HG02798 (cell line): ENCODE measurements around the gene TNFRSF9.
"Not testable (repeated sequence)": the region's sequence is repeated elsewhere in the genome, so short reads cannot be mapped to it uniquely, and the experiment has no call there.

Experiments
- ATAC-seq: cut with Tn5 transposase; IDR thresholded peaks from one replicate; pipeline ENCODE4 v1.9.1; 2021; ENCODE audit warnings: mild to moderate bottlenecking; ENCODE audit not compliant: unreplicated experiment, poor library complexity

Gene TNFRSF9

DNA sequence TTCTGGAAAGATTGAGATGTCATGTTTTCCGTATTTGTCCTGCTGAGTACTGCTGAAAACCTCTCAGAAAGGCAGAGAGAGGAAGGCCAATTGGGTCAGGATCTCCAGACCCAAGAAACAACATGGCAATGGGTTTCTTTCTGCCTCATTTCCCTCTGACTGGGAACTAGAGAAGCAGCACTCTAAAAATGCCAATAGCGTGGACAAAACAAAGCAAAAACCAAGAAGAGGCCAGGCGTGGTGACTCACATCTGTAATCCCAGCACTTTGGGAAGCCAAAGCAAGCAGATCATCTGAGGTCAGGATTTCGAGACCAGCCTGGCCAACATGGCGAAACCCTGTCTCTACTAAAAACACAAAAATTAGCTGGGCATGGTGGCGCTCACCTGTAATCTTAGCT, 18.3 kb downstream of the TNFRSF9 start:
- no peak for ATAC-seq

DNA sequence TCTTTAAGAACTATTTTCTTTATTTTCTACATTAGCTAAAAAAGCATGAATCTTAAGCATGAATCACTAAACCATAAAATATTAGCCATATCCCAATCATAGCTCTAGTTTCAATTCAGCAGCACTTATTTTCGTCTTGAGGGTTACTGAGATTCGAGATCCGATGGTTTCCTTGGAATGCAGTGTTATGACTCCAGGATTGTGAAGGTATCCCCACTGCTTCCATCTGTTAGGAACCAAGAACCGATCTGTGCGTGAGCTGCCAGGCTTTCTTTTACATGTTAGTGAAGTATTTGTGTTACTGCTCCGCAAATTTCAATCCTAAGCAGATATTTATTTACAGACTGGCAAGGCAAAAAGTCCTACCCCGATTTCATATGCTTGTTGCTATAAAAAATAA, 18.8 kb downstream of the TNFRSF9 start:
- no peak for ATAC-seq

DNA sequence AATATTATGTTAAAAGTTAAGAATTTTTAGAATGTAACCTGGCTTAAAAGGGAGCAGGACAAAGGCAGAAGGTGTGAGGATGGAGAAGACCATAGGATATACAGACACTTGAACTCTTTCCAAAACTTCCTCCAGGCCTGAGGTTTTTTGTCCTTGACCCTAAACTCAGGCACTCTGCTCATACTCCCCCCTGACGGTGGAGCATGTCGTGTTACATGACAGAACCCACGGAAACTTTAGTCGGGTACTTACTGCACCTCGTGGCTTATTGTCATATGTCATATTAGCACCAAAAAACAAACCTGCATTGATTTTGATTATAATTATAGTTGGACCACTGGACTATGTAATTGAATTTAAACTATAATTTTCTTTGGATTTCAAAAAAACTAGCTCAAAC, 20.8 kb downstream of the TNFRSF9 start:
- ATAC-seq = no peak

DNA sequence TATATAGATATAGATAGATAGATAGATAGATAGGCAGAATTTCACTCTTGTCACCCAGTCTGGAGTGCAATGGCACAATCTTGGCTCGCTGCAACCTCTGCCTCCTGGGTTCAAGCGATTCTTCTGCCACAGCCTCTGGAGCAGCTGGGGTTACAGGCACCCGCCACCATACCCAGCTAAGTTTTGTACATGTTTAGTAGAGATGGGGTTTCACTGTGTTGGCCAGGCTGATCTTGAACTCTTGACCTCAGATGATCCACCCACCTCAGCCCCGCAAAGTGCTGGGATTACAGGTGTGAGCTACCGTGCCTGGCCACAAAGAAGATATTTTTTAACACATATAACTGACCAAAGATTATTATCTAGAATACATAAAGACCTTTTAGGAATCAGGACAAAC, 22.7 kb downstream of the TNFRSF9 start:
- not testable (repeated sequence) for ATAC-seq

DNA sequence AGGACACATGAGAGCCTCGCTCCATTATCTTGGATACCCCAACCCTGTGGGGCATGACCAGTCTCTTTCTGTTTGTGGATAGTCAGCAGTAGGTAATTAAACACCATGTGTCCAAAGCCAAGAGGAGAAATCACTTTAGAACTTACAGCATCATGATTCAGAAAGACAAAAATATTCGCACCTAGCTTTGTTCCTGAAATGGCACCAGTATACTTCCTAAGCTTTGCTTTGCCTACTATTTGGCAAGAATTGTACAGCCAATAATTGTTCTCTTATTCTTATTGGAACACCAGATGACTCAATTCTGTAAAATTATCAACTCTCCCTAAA, 24.2 kb downstream of the TNFRSF9 start:
- no peak for ATAC-seq

- ATAC-seq = no peak
Observed at GRCh38 chr1:7915826-7916500, 24.7 kb downstream of the TNFRSF9 start.

DNA sequence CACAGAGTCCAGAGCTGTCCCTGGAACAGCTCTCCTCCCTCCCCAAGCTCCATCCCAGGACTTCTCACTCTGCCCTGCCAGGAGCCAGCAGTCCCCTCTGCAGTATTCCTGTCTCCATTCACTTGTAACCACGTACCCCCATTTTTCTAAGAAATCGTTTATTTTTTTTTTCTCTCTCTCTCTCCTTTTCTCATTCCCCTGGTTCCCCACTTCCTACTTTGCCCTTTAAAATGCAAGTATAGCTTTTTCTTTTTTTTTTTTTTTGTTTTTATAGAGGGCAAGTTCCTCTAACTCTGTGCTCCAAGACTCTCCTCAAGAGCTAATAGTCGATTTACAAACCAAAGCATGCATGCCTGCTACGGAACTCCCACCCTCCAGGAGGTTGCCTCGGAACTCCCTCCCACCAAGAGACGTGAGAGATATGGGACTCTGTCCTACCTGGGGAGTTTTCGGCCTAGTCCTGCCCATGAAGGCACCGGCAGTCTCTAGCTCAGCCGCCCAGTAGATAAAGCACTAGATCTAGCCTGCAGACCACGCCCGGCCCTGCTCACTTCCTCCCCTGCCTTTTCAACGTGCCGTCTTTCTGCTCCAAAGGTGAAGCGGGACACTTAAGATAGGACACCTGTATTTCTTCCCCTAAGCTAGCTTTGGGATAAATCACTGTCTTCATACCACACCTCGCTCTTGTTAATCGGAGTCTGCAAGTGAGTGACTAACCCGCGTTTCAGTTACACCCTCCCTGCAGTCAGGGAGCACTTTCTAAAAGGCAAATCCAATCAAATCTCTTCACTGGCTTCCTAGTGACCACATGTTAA, 27.7 kb downstream of the TNFRSF9 start:
- no peak for ATAC-seq

- ATAC-seq = no peak
Observed at GRCh38 chr1:7912145-7912544, 28.5 kb downstream of the TNFRSF9 start.

- ATAC-seq = no peak
Observed at GRCh38 chr1:7905262-7905661, 35.4 kb downstream of the TNFRSF9 start.

- ATAC-seq = no peak
Observed at GRCh38 chr1:7902478-7903085, 38.1 kb downstream of the TNFRSF9 start.

DNA sequence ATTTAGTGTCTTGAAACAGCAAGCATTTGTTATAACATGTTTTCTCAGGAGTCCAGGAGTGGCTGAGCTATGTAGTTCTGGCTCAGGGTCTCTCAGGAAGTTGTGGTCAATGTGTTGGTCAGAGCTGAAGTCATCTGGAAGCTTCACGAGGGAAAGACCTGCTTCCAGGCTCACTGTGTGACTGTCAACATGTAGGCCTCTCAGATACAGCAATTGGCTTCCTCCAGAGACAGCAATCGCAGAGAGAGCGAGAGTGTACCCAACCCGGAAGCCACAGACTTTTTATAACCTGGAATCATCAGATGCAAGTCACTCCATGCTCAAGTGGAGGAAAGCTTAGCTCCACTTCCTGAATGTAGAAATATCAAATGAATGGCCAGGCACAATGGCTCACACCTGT, 40.9 kb downstream of the TNFRSF9 start:
- no peak for ATAC-seq

DNA sequence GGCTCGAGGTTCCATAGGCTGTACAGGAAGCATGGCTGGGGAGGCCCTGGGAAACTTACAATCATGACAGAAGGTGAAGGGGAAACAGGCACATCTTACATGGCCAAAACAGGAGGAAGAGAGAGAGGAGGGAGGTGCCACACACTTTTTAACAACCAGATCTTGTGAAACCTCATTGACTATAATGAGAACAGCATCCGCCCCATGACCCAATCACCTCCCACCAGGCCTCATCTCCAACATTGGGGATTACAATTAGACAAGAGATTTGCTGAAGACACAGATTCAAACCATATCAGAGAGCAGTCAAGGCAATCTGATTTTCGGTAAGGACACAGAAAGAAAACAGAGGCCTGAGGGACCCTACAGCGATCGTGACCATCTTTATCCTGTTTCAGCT, 41.7 kb downstream of the TNFRSF9 start:
- ATAC-seq = no peak

DNA sequence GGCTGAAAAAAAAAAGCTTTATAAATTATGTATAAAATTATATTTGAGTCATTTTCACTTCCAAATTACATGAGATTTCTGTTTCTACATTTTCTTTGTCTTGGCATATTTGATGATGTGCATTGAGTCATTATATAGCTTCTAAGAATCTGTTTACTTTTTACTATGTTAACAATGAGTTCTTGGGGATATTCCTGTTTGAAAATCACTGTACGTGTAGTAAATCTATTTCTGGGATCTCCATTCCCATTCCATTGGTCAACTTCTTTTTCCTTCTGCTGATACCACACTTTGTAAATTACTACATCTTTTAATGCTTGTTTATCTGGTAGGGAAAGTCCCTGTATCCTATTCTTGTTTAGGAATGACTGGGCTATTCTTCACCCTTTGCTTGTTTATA, 43.6 kb downstream of the TNFRSF9 start:
- ATAC-seq = no peak

GRCh38 chr1:7893529-7894180, 47.0 kb downstream of the TNFRSF9 start:
- ATAC-seq = no peak

DNA sequence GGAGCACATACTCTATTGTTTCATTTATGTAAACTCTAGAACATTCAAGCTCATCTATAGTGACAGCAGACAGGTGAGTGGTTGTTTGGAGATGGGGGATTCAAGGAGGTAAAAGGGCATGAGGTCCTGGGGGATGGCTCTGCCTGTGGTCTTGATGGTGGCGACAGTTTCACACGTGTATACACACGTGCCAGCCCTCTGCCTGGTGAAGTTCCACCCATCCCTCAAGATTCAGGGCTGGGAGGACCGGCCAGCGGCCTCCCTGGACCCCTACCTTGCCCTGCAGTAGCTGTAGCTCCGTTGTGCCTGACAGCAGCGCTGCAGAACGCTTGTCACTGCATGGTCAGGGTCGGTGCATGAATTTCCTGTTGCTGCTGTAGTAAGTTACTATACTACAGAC, 48.8 kb downstream of the TNFRSF9 start:
- ATAC-seq = no peak

GRCh38 chr1:7890853-7891252, 49.8 kb downstream of the TNFRSF9 start:
- ATAC-seq = no peak

DNA sequence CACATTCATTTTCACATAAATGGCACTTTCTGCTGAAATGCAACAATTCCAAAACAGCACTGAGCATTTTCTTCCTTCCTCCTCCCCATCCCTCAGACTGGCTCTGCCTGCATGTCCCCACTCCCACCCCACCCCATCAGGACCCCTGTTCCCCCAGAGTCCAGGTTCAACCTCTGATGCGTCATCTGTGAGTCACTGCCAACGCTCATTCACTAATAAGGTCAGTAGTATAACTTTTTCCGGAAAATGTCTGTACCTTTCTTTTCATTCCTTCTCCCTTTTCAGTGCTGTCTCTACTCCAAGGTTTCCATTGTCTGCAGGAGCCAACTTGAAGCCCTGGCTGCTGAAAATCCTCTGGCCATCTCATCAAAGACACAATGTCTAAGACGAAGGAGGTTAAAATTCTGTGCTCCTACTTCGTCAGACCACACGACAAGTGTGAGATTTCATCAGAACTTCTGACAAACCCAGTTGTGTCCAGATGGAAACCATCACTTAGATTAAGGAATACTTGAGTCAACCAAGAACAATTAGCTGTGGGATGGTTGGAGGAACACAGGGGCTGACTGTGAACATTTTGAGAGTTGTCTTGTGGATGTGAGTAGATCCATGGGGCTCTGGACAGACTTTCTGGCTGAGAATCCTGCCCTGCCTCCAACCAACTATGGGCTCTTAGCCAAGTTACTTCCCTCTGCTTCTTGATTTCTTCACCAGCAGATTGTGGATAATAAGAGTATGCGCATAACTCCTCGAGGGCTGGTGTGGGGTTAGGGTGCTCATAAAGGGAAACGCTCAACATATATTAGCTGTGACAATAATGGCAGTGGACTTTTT, 52.2 kb downstream of the TNFRSF9 start:
- no peak for ATAC-seq

DNA sequence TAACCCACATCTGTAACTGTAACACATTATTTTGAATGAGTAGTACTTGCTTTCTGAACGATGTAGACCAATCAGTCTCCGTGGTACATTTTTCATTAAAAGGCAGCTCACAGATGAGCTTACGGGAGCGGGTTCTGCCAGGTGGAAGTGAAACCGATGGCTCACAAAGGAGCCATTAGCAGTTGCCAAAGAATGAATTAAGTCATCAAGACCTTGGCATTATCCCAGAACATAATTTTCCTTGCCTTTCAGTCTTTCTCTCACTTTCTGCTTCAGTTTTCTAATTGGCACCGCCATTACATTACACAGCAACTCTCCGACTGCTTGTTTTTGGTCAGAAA, 54.3 kb downstream of the TNFRSF9 start:
- ATAC-seq = no peak

DNA sequence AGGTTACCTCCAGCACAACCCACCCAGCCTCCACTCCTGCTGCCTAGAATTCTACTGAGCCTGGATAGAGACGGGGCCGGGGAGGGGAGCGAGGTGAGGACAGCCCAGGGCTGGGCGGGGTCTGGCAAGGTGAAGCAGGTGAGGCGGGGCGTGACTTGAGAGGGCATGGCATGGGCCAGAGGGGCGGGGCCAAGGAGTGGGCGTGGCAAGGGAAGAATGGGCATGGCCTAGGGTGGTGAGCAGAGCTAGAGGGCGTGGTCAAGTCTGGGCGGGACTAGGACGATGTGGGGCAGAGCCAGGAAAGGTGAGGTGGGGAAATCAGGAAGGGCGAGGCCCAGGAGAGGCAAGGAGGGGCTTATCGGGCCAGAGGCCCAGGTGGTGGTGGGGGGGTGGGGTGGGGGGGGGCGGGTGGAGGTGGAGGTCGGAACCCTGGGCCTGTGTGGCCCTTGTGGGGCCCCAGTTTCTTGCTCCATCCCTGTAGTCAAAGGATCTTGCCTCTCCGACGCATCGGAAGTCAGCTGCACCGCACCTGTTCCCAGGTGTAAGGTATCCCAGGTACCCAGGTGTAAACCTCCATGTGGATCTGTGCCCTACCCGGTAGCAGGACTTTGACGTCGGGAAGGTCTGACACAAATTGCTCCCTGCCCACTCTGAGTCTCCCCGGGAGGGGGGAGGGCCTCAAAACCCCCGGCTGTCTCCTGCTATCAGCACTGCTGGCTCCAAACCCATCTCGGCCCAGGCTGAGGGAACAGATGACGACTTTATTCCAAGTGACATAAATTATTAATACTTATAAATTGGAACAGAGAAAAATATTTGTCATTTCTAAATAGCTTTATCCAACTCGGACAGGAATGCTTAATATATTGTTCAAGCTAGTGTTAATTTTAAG, 54.9 kb downstream of the TNFRSF9 start:
- ATAC-seq = no peak
